Osteoblast (primary cell): ENCODE measurements around the gene C19orf85. TPM values are rescaled to one million over a fixed set of nuclear protein-coding genes. Genes with fewer than 3 reads are reported as not detected.

Source experiments
- DNase-seq: peaks from one replicate; pipeline ENCODE4 v3.0.0; 2011; ENCODE audit warnings: low spot score, mixed read lengths; ENCODE audit not compliant: insufficient read length; ENCODE audit errors: missing footprints
- H2AFZ ChIP-seq: 2 replicates; pipeline ENCODE4 v1.6.0; 2011; ENCODE audit warnings: mild to moderate bottlenecking, low read length
- H3K27ac ChIP-seq: 2 replicates; pipeline ENCODE4 v1.5.1; 2011; ENCODE audit warnings: mild to moderate bottlenecking, low read depth, low read length, moderate library complexity
- H3K27me3 ChIP-seq: 2 replicates; pipeline ENCODE4 v1.6.0; 2012; ENCODE audit warnings: mild to moderate bottlenecking, control low read depth, inconsistent platforms, low read length, moderate library complexity; ENCODE audit not compliant: insufficient read depth
- H3K36me3 ChIP-seq: 2 replicates; pipeline ENCODE4 v1.5.1; 2011; ENCODE audit warnings: mild to moderate bottlenecking, low read length, control low read depth, moderate library complexity; ENCODE audit not compliant: insufficient read depth
- H3K4me1 ChIP-seq: 2 replicates; pipeline ENCODE4 v1.5.1; 2011; ENCODE audit warnings: mild to moderate bottlenecking, low read length, control low read depth, moderate library complexity; ENCODE audit not compliant: insufficient read depth
- H3K4me2 ChIP-seq: 2 replicates; pipeline ENCODE4 v1.6.0; 2011; ENCODE audit warnings: mild to moderate bottlenecking, low read length; ENCODE audit not compliant: insufficient read depth
- H3K4me3 ChIP-seq: fragments of 200-600 bp; sonication (generic); 3 replicates; pipeline ENCODE4 v1.5.1; 2012; ENCODE audit warnings: mild to moderate bottlenecking, low read length, inconsistent platforms; ENCODE audit not compliant: insufficient read depth
- H3K79me2 ChIP-seq: 2 replicates; pipeline ENCODE4 v1.6.0; 2012; ENCODE audit warnings: mild to moderate bottlenecking, low read length, control low read depth, inconsistent platforms; ENCODE audit not compliant: insufficient read depth
- H3K9me3 ChIP-seq: 2 replicates; pipeline ENCODE4 v1.5.1; 2011; ENCODE audit warnings: low read depth, low read length, control low read depth
- H4K20me1 ChIP-seq: 2 replicates; pipeline ENCODE4 v1.6.0; 2012; ENCODE audit warnings: mild to moderate bottlenecking, low read length, control low read depth; ENCODE audit not compliant: insufficient read depth
- total RNA-seq: library from RNA; depleted of rRNA; stranded (reverse); fragments of >200 nt; gene quantifications from 2 replicates; pipeline ENCODE4 v1.2.3, GENCODE V29; 2012
- TF ChIP-seq, protein P1 (sequence below): IDR thresholded peaks from 2 replicates; pipeline ENCODE4 v1.5.1; 2011; ENCODE audit warnings: mild to moderate bottlenecking, low read depth, low read length, moderate library complexity; ENCODE audit errors: extremely low read depth

C19orf85 gene
- total RNA-seq, 1 donor: not detected

DNA sequence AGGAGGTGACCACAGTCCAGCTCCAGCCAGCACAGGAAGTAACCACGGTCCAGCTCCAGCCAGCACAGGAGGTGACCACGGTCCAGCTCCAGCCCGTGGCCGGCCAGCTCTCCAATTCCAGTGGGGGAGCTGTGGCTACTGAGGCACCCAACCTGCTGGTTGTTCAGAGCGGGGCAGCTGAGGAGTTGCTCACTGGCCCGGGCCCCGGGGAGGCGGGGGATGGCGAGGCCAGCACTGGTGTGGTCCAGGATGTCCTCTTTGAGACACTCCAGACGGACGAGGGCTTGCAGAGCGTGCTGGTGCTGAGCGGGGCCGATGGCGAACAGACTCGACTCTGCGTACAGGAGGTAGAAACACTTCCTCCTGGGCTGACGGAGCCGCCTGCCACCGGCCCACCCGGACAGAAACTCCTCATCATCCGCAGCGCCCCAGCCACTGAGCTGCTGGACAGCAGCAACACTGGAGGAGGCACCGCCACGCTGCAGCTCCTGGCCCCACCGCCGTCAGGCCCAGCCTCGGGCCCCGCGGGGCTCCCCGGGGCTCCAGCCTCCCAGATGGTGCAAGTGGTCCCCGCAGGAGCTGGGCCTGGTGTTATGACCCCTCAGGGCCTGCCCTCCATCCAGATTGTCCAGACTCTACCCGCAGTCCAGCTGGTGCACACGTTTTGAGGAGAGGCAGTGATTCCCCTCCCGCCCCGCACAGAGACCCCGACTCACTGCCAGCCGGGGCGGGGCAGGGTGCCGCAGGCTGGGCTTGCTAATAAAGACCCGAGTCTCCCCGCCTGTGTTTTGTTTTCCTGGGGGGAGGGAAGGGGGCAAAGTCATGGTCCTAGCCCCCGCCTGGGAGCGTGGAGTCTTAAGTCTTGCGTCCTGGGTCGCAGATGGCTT is 19.4 kb upstream of the C19orf85 start:
- peak overlapping the region; percentile 88 for H3K4me2 ChIP-seq
- no peak overlapping the region for H2AFZ ChIP-seq
- no peaks in the 10 kb centered on the region for H3K27me3 ChIP-seq
- peak overlapping the region; percentile 99 for H3K27ac ChIP-seq
- H3K36me3 ChIP-seq: peaks cover 7% of the 10 kb centered on the region
- no peaks in the 10 kb centered on the region for H4K20me1 ChIP-seq
- peaks cover 33% of the 10 kb centered on the region for H3K79me2 ChIP-seq
- H3K4me1 ChIP-seq: peaks cover 37% of the 10 kb centered on the region
- TF ChIP-seq, protein P1, sequence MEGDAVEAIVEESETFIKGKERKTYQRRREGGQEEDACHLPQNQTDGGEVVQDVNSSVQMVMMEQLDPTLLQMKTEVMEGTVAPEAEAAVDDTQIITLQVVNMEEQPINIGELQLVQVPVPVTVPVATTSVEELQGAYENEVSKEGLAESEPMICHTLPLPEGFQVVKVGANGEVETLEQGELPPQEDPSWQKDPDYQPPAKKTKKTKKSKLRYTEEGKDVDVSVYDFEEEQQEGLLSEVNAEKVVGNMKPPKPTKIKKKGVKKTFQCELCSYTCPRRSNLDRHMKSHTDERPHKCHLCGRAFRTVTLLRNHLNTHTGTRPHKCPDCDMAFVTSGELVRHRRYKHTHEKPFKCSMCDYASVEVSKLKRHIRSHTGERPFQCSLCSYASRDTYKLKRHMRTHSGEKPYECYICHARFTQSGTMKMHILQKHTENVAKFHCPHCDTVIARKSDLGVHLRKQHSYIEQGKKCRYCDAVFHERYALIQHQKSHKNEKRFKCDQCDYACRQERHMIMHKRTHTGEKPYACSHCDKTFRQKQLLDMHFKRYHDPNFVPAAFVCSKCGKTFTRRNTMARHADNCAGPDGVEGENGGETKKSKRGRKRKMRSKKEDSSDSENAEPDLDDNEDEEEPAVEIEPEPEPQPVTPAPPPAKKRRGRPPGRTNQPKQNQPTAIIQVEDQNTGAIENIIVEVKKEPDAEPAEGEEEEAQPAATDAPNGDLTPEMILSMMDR: no peak
- no peaks in the 10 kb centered on the region for H3K9me3 ChIP-seq
- DNase-seq: peak; percentile 85
- H3K4me3 ChIP-seq: peak overlapping the region; percentile 87

DNA sequence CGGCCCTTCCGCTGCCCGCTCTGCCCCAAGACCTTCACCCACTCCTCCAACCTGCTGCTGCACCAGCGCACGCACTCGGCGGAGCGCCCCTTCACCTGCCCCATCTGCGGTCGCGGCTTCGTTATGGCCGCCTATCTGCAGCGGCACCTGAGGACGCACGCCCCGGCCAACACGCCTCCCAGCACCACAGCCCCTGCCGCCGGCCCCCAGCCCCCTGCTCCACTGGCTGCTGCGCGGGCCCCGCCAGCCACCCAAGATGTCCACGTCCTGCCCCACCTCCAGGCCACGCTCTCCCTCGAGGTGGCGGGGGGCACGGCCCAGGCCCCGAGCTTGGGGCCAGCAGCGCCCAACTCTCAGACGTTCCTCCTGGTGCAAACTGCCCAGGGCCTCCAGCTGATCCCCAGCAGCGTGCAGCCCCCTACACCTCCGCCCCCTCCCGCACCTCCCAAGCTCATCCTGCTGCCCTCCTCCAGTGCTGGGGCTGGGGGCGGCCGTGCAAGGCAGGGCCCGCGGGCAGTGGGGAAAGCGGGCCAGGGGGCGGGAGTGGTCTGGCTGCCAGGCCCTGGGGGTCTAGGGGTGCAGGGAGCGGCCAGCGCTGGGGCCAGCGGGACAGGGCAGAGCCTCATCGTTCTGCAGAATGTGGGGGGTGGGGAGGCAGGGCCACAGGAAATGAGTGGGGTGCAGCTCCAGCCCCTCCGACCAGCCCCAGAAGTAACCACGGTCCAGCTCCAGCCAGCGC is 18.6 kb upstream of the C19orf85 start:
- Histone ChIP-seq H3K4me3 (no peak overlapping the region), H3K27me3 (no peaks in the 10 kb centered on the region), H3K4me2 (no peak overlapping the region), H3K79me2 (peaks cover 41% of the 10 kb centered on the region), H3K36me3 (peaks cover 7% of the 10 kb centered on the region), H4K20me1 (no peaks in the 10 kb centered on the region), H2AFZ (no peak overlapping the region), H3K27ac (no peak overlapping the region), H3K4me1 (peaks cover 32% of the 10 kb centered on the region), H3K9me3 (no peaks in the 10 kb centered on the region)
- TF ChIP-seq, protein P1: no peak
- DNase-seq: peak; percentile 60

- no peaks in the 10 kb centered on the region for H3K27me3 ChIP-seq
- peaks cover 31% of the 10 kb centered on the region for H3K4me1 ChIP-seq
Observed at GRCh38 chr19:55482156-55482961, 17.8 kb upstream of the C19orf85 start.

More at GRCh38 chr19:55482156-55482961, 17.8 kb upstream of the C19orf85 start:
- Histone ChIP-seq H3K36me3 (peaks cover 7% of the 10 kb centered on the region), H2AFZ (no peak overlapping the region), H3K4me2 (no peak overlapping the region), H3K4me3 (no peak overlapping the region), H3K9me3 (no peaks in the 10 kb centered on the region), H3K79me2 (peaks cover 47% of the 10 kb centered on the region), H4K20me1 (no peaks in the 10 kb centered on the region), H3K27ac (no peak overlapping the region)
- DNase-seq: peak; percentile 62
- TF ChIP-seq, protein P1: no peak
